SK-N-SH (cell line): ENCODE measurements around the gene GLYR1. TPM values are rescaled to one million over a fixed set of nuclear protein-coding genes. Genes with fewer than 3 reads are reported as not detected.

Experiments
- CTCF ChIA-PET: fragments of 300-600, 350-600 bp; formaldehyde crosslinking; extraction: SDS; loops from one replicate; lab custom pipeline; 2021; lab: Yijun Ruan, JAX
- POLR2A ChIA-PET: fragments of 350-600 bp; sonication (Branson Sonifier 250); formaldehyde crosslinking; extraction: SDS; loops from one replicate; lab custom pipeline; 2020; ENCODE audit warnings: antibody characterized with exemption, inconsistent platforms; lab: Yijun Ruan, JAX
- DNase-seq: peaks from one replicate; pipeline ENCODE4 v3.0.0; 2012
- H2AFZ ChIP-seq: fragments of 200-600 bp; sonication (generic); 2 replicates; pipeline ENCODE4 v1.8.1; 2016; ENCODE audit warnings: antibody characterized with exemption, mild to moderate bottlenecking, low read depth
- H3F3A ChIP-seq: fragments of 200-600 bp; sonication (generic); replicated peaks from 2 replicates; pipeline ENCODE3; 2016; ENCODE audit warnings: antibody characterized with exemption, mild to moderate bottlenecking; ENCODE audit not compliant: insufficient read depth
- H3K27ac ChIP-seq, 2 experiments: fragments of 200-500 bp in 1 of 2; fragments of 200-600 bp in 1 of 2; sonication (Bioruptor generic) in 1 of 2; sonication (generic), shearing (Covaris generic) in 1 of 2; 2 replicates each; pipeline versions ENCODE4 v1.5.1 to v1.6.1; 2014 to 2016; ENCODE audit warnings: low read depth in 2 of 2, inconsistent platforms in 1 of 2, low read length in 1 of 2, mild to moderate bottlenecking in 1 of 2, mixed read lengths in 1 of 2
- H3K27me3 ChIP-seq: fragments of 200-600 bp; sonication (generic), shearing (Covaris generic); 2 replicates; pipeline ENCODE4 v1.6.1; 2016; ENCODE audit warnings: mixed run types; ENCODE audit not compliant: insufficient read depth
- H3K36me3 ChIP-seq, 2 experiments: fragments of 200-500 bp in 1 of 2; fragments of 200-600 bp in 1 of 2; sonication (Bioruptor generic) in 1 of 2; sonication (generic) in 1 of 2; replicated peaks in 1 of 2; 2 replicates each; pipeline versions ENCODE3 to v1.5.1; 2014 to 2016; ENCODE audit warnings: low read length in 1 of 2, mild to moderate bottlenecking in 1 of 2; ENCODE audit not compliant: insufficient read depth in 2 of 2, control insufficient read depth in 1 of 2
- H3K4me1 ChIP-seq, 2 experiments: fragments of 200-500 bp in 1 of 2; fragments of 200-600 bp in 1 of 2; sonication (Bioruptor generic) in 1 of 2; sonication (generic), shearing (Covaris generic) in 1 of 2; 2 replicates each; pipeline versions ENCODE4 v1.5.1 to v1.6.1; 2014 to 2016; ENCODE audit warnings: low read depth in 1 of 2, low read length in 1 of 2, mixed run types in 1 of 2; ENCODE audit not compliant: insufficient read depth in 2 of 2, control insufficient read depth in 1 of 2
- H3K4me2 ChIP-seq: fragments of 200-600 bp; sonication (generic), shearing (Covaris generic); 2 replicates; pipeline ENCODE4 v1.6.1; 2017; ENCODE audit warnings: mixed run types
- H3K4me3 ChIP-seq, 2 experiments: fragments of 200-500 bp in 1 of 2; fragments of 200-600 bp in 1 of 2; sonication (Bioruptor generic) in 1 of 2; sonication (generic), shearing (Covaris generic) in 1 of 2; 2 replicates each; pipeline versions ENCODE4 v1.5.1 to v1.8.1; 2014 to 2016; ENCODE audit warnings: low read depth in 2 of 2, inconsistent platforms in 1 of 2, low read length in 1 of 2, mild to moderate bottlenecking in 1 of 2, mixed read lengths in 1 of 2, moderate library complexity in 1 of 2
- H3K79me2 ChIP-seq: fragments of 200-600 bp; sonication (generic); 2 replicates; pipeline ENCODE4 v1.8.1; 2017; ENCODE audit warnings: mild to moderate bottlenecking; ENCODE audit not compliant: insufficient read depth
- H3K9ac ChIP-seq: fragments of 200-600 bp; sonication (generic); 2 replicates; pipeline ENCODE4 v1.6.1; 2017; ENCODE audit warnings: mixed run types
- H3K9me2 ChIP-seq: fragments of 200-600 bp; sonication (generic); 2 replicates; pipeline ENCODE4 v1.6.1; 2017; ENCODE audit warnings: mixed run types
- H3K9me3 ChIP-seq: fragments of 200-600 bp; sonication (generic); 2 replicates; pipeline ENCODE4 v1.6.1; 2017; ENCODE audit warnings: mixed run types, mild to moderate bottlenecking, moderate library complexity
- H4K20me1 ChIP-seq: fragments of 200-600 bp; sonication (generic); 2 replicates; pipeline ENCODE4 v1.6.1; 2017; ENCODE audit warnings: mild to moderate bottlenecking, mixed run types; ENCODE audit not compliant: insufficient read depth
- FOSL2 ChIP-seq: IDR thresholded peaks from 2 replicates; pipeline ENCODE4 v1.4.0; 2012; ENCODE audit warnings: low read depth, mild to moderate bottlenecking, moderate library complexity, borderline replicate concordance
- FOXJ3 ChIP-seq: sonication (generic); formaldehyde crosslinking; IDR thresholded peaks from 2 replicates; pipeline ENCODE4 v1.5.1; 2020; ENCODE audit warnings: mild to moderate bottlenecking, missing genetic modification reagents
- GABPA ChIP-seq: IDR thresholded peaks from 2 replicates; pipeline ENCODE4 v1.4.0; 2012; ENCODE audit warnings: low read depth, mild to moderate bottlenecking
- MAX ChIP-seq: IDR thresholded peaks from 2 replicates; pipeline ENCODE4 v1.4.0; 2012; ENCODE audit warnings: low read depth
- MEF2A ChIP-seq: IDR thresholded peaks from 2 replicates; pipeline ENCODE4 v1.4.0; 2012; ENCODE audit warnings: low read depth, borderline replicate concordance
- MXI1 ChIP-seq: IDR thresholded peaks from 2 replicates; pipeline ENCODE4 v1.6.1; 2012; ENCODE audit warnings: mild to moderate bottlenecking, low read depth, low read length, improper control_type of control experiment
- POLR2AphosphoS5 ChIP-seq: IDR thresholded peaks from 2 replicates; pipeline ENCODE4 v1.6.1; 2012; ENCODE audit warnings: low read depth, low read length
- RAD21 ChIP-seq: IDR thresholded peaks from 2 replicates; pipeline ENCODE4 v1.6.1; 2012; ENCODE audit warnings: mild to moderate bottlenecking, low read length
- RFX5 ChIP-seq: IDR thresholded peaks from 2 replicates; pipeline ENCODE4 v1.6.1; 2012; ENCODE audit warnings: mild to moderate bottlenecking, improper control_type of control experiment, low read length
- SMC3 ChIP-seq: IDR thresholded peaks from 2 replicates; pipeline ENCODE4 v1.6.1; 2012; ENCODE audit warnings: low read depth, low read length, improper control_type of control experiment
- USF1 ChIP-seq: IDR thresholded peaks from 2 replicates; pipeline ENCODE4 v1.4.0; 2012; ENCODE audit warnings: low read depth, borderline replicate concordance
- USF2 ChIP-seq: fragments of 150-350 bp; IDR thresholded peaks from 2 replicates; pipeline ENCODE4 v1.6.1; 2017; ENCODE audit warnings: antibody characterized with exemption, low read length, low read depth, borderline replicate concordance
- ZBTB33 ChIP-seq: IDR thresholded peaks from 2 replicates; pipeline ENCODE4 v1.4.0; 2012; ENCODE audit warnings: low read depth, borderline replicate concordance
- WGBS: methylation state at CpG from one replicate; pipeline ENCODE4 v1.1.6; 2017; ENCODE audit warnings: low lambda C conversion rate; 5-methylcytosine and 5-hydroxymethylcytosine counted together
- polyA plus RNA-seq, 3 experiments: library from polyadenylated mRNA; depleted of rRNA; stranded (reverse); fragments of >200 nt; gene quantifications; 2 replicates each; pipeline ENCODE4 v1.2.3, GENCODE V29; 2012

The GLYR1 gene
- polyA plus RNA-seq, 1 of the 3 experiments (the other 2 are of a cell fraction) = 40.1 TPM

GRCh38 chr16:4869147-4869805 lies 22.2 kb upstream of the GLYR1 start:
- no peak overlapping the region for H3K4me2 ChIP-seq
- peaks cover 51% of the 10 kb centered on the region for H3K79me2 ChIP-seq
- peaks cover 27% of the 10 kb centered on the region for H4K20me1 ChIP-seq
- DNase-seq = no peak
- H3K27ac ChIP-seq = no peak overlapping the region
- no peak overlapping the region for H3K9ac ChIP-seq
- H3K4me3 ChIP-seq = no peak overlapping the region
- peaks cover 17 to 59% of the 10 kb centered on the region in 2 experiments for H3K36me3 ChIP-seq
- no peak overlapping the region for H2AFZ ChIP-seq
- H3K9me3 ChIP-seq = no peaks in the 10 kb centered on the region
- H3K9me2 ChIP-seq = no peaks in the 10 kb centered on the region
- no peaks in the 10 kb centered on the region for H3K27me3 ChIP-seq
- ChIA-PET POLR2A (no interaction called here), CTCF (interaction anchor here (1.0 kb wide), 1 partner anchor 14 kb away, joined by 3 read pairs; no protein-coding TSS in a partner anchor)
- no peaks in the 10 kb centered on the region for H3K4me1 ChIP-seq
- no peaks in the 10 kb centered on the region for H3F3A ChIP-seq
- 83% methylated on average over 12 of the region's 13 CpGs for WGBS
- no peak for TF ChIP-seq MEF2A
- no peak for TF ChIP-seq MAX
- TF ChIP-seq MXI1 = no peak
- TF ChIP-seq GABPA = no peak
- no peak for TF ChIP-seq RAD21
- TF ChIP-seq FOXJ3 = no peak

GRCh38 chr16:4868535-4868934 lies 21.4 kb upstream of the GLYR1 start:
- H3F3A ChIP-seq = no peaks in the 10 kb centered on the region
- no peak overlapping the region for H3K4me2 ChIP-seq
- no peak for DNase-seq
- 97% methylated on average over 7 of the region's 7 CpGs for WGBS
- ChIA-PET CTCF (interaction anchor here (1.6 kb wide), 1 partner anchor 87 kb away, joined by 5 read pairs; no protein-coding TSS in a partner anchor), POLR2A (interaction anchor here (0.7 kb wide), 1 partner anchor 1467 kb away, joined by 3 read pairs; no protein-coding TSS in a partner anchor)
- H4K20me1 ChIP-seq = peaks cover 27% of the 10 kb centered on the region
- peaks cover 58% of the 10 kb centered on the region for H3K79me2 ChIP-seq
- no peaks in the 10 kb centered on the region for H3K9me2 ChIP-seq
- H3K36me3 ChIP-seq = peaks cover 16 to 52% of the 10 kb centered on the region in 2 experiments
- no peak overlapping the region for H2AFZ ChIP-seq
- no peaks in the 10 kb centered on the region for H3K27me3 ChIP-seq
- H3K9me3 ChIP-seq = no peaks in the 10 kb centered on the region
- H3K27ac ChIP-seq = no peak overlapping the region
- H3K9ac ChIP-seq = no peak overlapping the region
- no peak overlapping the region for H3K4me3 ChIP-seq
- no peaks in the 10 kb centered on the region for H3K4me1 ChIP-seq
- no peak for TF ChIP-seq MAX

- Histone ChIP-seq H3K27ac (no peak overlapping the region), H3F3A (no peaks in the 10 kb centered on the region), H3K4me1 (no peaks in the 10 kb centered on the region), H2AFZ (no peak overlapping the region), H4K20me1 (peaks cover 27% of the 10 kb centered on the region), H3K4me2 (no peak overlapping the region), H3K79me2 (peaks cover 63% of the 10 kb centered on the region), H3K27me3 (no peaks in the 10 kb centered on the region), H3K9ac (no peak overlapping the region), H3K9me3 (no peaks in the 10 kb centered on the region), H3K9me2 (no peaks in the 10 kb centered on the region), H3K4me3 (no peak overlapping the region), H3K36me3 (peaks cover 10 to 47% of the 10 kb centered on the region in 2 experiments)
- ChIA-PET POLR2A (interaction anchor here (0.7 kb wide), 1 partner anchor 1466 kb away, joined by 3 read pairs; no protein-coding TSS in a partner anchor), CTCF (interaction anchor here (1.1 to 1.6 kb wide), 3 partner anchors 10 to 88 kb away, joined by 3 to 5 read pairs (median 3); no protein-coding TSS in a partner anchor)
- 98% methylated on average over 5 of the region's 5 CpGs for whole genome bisulfite sequencing
- no peak for DNase-seq
- TF ChIP-seq ZBTB33 (no peak), MEF2A (no peak), GABPA (no peak), USF1 (no peak), USF2 (no peak), FOSL2 (no peak), POLR2AphosphoS5 (no peak), MAX (no peak), RFX5 (no peak), SMC3 (no peak)
Measured at GRCh38 chr16:4868026-4868425, 20.9 kb upstream of the GLYR1 start.
